H1 (cell line): ENCODE data around the gene TRAF4. TPM values are rescaled to one million over a fixed set of nuclear protein-coding genes. Genes with fewer than 3 reads are reported as not detected.

Source experiments
- ASH2L ChIP-seq: fragments of 200-600, 300-600 bp; sonication (generic); IDR thresholded peaks from one replicate; pipeline ENCODE4 v1.7.1; 2017; ENCODE audit warnings: low read length
- ATF3 ChIP-seq: IDR thresholded peaks from 2 replicates; pipeline ENCODE4 v1.6.1; 2011; ENCODE audit warnings: low read depth, mild to moderate bottlenecking, low read length; ENCODE audit not compliant: insufficient read depth
- CHD7 ChIP-seq: fragments of 300-600 bp; sonication (generic); IDR thresholded peaks from 2 replicates; pipeline ENCODE4 v1.7.1; 2012; ENCODE audit warnings: low read length, moderate library complexity, mild to moderate bottlenecking, inconsistent platforms; ENCODE audit not compliant: insufficient replicate concordance
- HDAC2 ChIP-seq, 2 experiments: fragments of 300-600 bp in 1 of 2; sonication (generic) in 1 of 2; IDR thresholded peaks; 2 replicates each; pipeline ENCODE4 v1.6.1; 2011 to 2012; ENCODE audit warnings: low read depth in 2 of 2, low read length in 2 of 2, mild to moderate bottlenecking in 2 of 2, moderate library complexity in 2 of 2, borderline replicate concordance in 1 of 2, inconsistent platforms in 1 of 2
- POLR2AphosphoS5 ChIP-seq: IDR thresholded peaks from 2 replicates; pipeline ENCODE4 v1.6.1; 2011; ENCODE audit warnings: low read depth, low read length
- RAD21 ChIP-seq, 2 experiments: IDR thresholded peaks in 1 of 2; conservative IDR thresholded peaks in 1 of 2; 2 replicates each; pipeline ENCODE4 v1.6.1; 2011; ENCODE audit warnings: low read depth in 2 of 2, low read length in 2 of 2, improper control_type of control experiment in 1 of 2, inconsistent platforms in 1 of 2, mild to moderate bottlenecking in 1 of 2, moderate library complexity in 1 of 2
- RNF2 ChIP-seq: fragments of 200-900, 300-1000 bp; sonication (generic); IDR thresholded peaks from 2 replicates; pipeline ENCODE4 v1.7.1; 2016; ENCODE audit warnings: borderline replicate concordance, low read depth, mild to moderate bottlenecking, antibody characterized with exemption, low read length; ENCODE audit not compliant: poor library complexity, severe bottlenecking; ENCODE audit errors: missing control alignments
- SP4 ChIP-seq: IDR thresholded peaks from 2 replicates; pipeline ENCODE4 v1.6.1; 2012; ENCODE audit warnings: low read length, inconsistent platforms
- polyA plus RNA-seq, 7 experiments: library from polyadenylated mRNA; depleted of rRNA in 3 of 7; stranded (reverse) in 5 of 7; unstranded in 2 of 7; fragments of >200 nt in 5 of 7; fragments of 200-250 nt in 2 of 7; gene quantifications; 1 replicate in 5 of 7; 2 replicates in 1 of 7; 4 replicates in 1 of 7; pipeline versions ENCODE4 v1.2.1 to v1.2.3, GENCODE V29; 2011 to 2013; ENCODE audit warnings: missing spikeins in 2 of 7, mixed read lengths in 2 of 7
- total RNA-seq: library from RNA; stranded (reverse); fragmentation: NEBNext Ultra II Directional; extraction: Animal tissue kit (Norgen Biotek cat#: 25700); gene quantifications from 2 replicates; pipeline ENCODE4 v1.2.1, GENCODE V29; 2021

The TRAF4 gene
- total and polyA plus RNA-seq, 2 of the 8 experiments (the other 6 are each of a cell fraction or from before 2014, with no cell fraction given): 167 to 170 TPM

- TF ChIP-seq CHD7 (no peak), RNF2 (no peak), RAD21 (IDR thresholded peaks at IDR 0.05 in 1 of 2, conservative IDR thresholded peaks at IDR 0.05 in 1 of 2; ENCODE audit: low read depth in 2 of 2, low read length in 2 of 2) (no peak), POLR2AphosphoS5 (peak; percentile 94), HDAC2 (IDR thresholded peaks at IDR 0.05; ENCODE audit: borderline replicate concordance in 1 of 2, low read depth in 2 of 2, low read length in 2 of 2) (peak in 1 of 2 experiments; percentile 43; a peak in 1 of 4 replicates), ASH2L (peak; percentile 35), ATF3 (no peak), SP4 (no peak)
Observed at GRCh38 chr17:28744972-28745785, 1.4 kb downstream of the TRAF4 start (continued).
